Measurements from ENCODE around the gene NEK2. TPM values are rescaled to one million over a fixed set of nuclear protein-coding genes. Genes with fewer than 3 reads are reported as not detected.
"Not testable (repeated sequence)": the region's sequence is repeated elsewhere in the genome, so short reads cannot be mapped to it uniquely, and the experiment has no call there.

Gene NEK2
- total and polyA plus RNA-seq, 4 experiments from 2014 or later, result not detected

DNA sequence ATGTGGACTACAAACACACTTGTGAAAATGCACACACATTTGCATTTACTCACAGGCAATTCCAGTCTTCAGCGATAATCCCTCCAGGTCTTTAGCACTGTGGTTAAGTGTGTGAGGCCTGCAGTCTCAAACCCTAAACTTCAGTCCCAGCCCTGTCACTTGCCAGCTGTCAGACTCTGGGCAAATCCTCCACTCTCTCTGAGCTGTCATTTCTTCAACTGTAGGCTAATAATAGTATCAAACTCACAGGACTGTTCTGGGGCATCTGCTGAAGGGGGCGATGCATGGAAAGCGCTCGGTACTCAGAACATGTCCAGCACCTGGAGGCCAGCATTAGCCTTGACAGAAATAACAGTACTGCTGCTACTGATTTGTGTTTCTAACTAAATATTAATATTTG is 48.2 kb downstream of the NEK2 start:
- intact Hi-C loops (cut with micrococcal nuclease), result no loop called here
- peaks cover 9 to 18% (median 15%) of the 10 kb centered on the region in 4 donors for H3K4me1 Mint-ChIP-seq
- no peak for DNase-seq
- peaks cover 1 to 2% of the 10 kb centered on the region in 2 donors for H3K27me3 Mint-ChIP-seq
- H3K9me3 Mint-ChIP-seq, result no peaks in the 10 kb centered on the region
- Histone ChIP-seq H3K36me3 (ENCODE audit: insufficient read depth, low read length) (no peaks in the 10 kb centered on the region), H3K27ac (ENCODE audit: low read depth, low read length) (no peak overlapping the region), H3K4me3 (ENCODE audit: low read length in 2 of 2) (no peak overlapping the region), H3K27me3 (ENCODE audit: insufficient read depth, low read length) (no peaks in the 10 kb centered on the region), H3K4me1 (ENCODE audit: insufficient read depth, low read length) (peaks cover 11% of the 10 kb centered on the region), H3K9me3 (ENCODE audit: control insufficient read depth in 1 of 2, low read length in 2 of 2) (no peaks in the 10 kb centered on the region)
- H3K27ac Mint-ChIP-seq, result no peak overlapping the region
- POLR2A ChIA-PET (ENCODE audit: partially characterized antibody), result no interaction called here
- no peaks in the 10 kb centered on the region for H3K36me3 Mint-ChIP-seq
- H3K4me3 Mint-ChIP-seq, result no peak overlapping the region
- CTCF ChIA-PET (ENCODE audit: partially characterized antibody), result interaction anchor here (1.0 kb wide), 1 partner anchor 28 kb away, joined by 3 read pairs; no protein-coding TSS in a partner anchor

DNA sequence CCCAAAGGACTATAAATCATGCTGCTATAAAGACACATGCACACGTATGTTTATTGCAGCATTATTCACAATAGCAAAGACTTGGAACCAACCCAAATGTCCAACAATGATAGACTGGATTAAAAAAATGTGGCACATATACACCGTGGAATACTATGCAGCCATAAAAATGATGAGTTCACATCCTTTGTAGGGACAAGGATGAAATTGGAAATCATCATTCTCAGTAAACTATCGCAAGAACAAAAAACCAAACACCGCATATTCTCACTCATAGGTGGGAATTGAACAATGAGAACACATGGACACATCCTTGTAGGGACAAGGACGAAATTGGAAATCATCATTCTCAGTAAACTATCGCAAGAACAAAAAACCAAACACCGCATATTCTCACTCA is 49.6 kb downstream of the NEK2 start:
- H3K4me3 ChIP-seq (ENCODE audit: low read length in 2 of 2); H3K9me3 Mint-ChIP-seq; POLR2A ChIA-PET (ENCODE audit: partially characterized antibody); CTCF ChIA-PET (ENCODE audit: partially characterized antibody); H3K36me3 Mint-ChIP-seq; H3K27ac Mint-ChIP-seq; H3K27ac ChIP-seq (ENCODE audit: low read depth, low read length); H3K9me3 ChIP-seq (ENCODE audit: control insufficient read depth in 1 of 2, low read length in 2 of 2); H3K27me3 ChIP-seq (ENCODE audit: insufficient read depth, low read length); H3K27me3 Mint-ChIP-seq; H3K36me3 ChIP-seq (ENCODE audit: insufficient read depth, low read length); H3K4me3 Mint-ChIP-seq; DNase-seq: not testable (repeated sequence)
- peaks cover 9 to 18% (median 15%) of the 10 kb centered on the region in 4 donors for H3K4me1 Mint-ChIP-seq
- peaks cover 11% of the 10 kb centered on the region for H3K4me1 ChIP-seq (ENCODE audit: insufficient read depth, low read length)
- intact Hi-C loops (cut with micrococcal nuclease), result loop anchor here (1.0 kb wide), 2 partner anchors 49 to 111 kb away; no protein-coding TSS in a partner anchor

DNA sequence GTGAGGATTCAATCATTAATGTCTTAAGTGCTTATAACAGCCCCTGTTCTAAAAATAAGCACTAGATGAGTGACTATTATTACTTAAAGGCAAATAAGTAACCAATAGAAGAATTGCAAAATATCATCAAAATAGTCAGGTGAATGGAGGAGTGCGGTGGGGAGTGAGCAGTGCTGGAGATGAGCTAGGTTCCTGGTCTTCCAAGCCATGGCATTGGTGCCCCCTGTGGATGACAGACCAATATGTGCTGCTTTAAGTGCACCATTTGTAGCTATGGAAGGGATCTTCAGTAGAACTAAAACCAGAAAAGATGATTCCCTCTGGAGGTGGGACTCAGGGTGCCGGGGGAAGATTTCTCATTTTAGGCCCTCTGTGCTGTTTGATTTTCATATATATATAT is 50.4 kb downstream of the NEK2 start:
- intact Hi-C loops (cut with micrococcal nuclease), result loop anchor here (1.0 kb wide), 2 partner anchors 48 to 110 kb away; no protein-coding TSS in a partner anchor
- H3K27me3 ChIP-seq (ENCODE audit: insufficient read depth, low read length), result no peaks in the 10 kb centered on the region
- no peak overlapping the region for H3K27ac ChIP-seq (ENCODE audit: low read depth, low read length)
- H3K36me3 ChIP-seq (ENCODE audit: insufficient read depth, low read length), result no peaks in the 10 kb centered on the region
- no peak overlapping the region for H3K4me3 ChIP-seq (ENCODE audit: low read length in 2 of 2)
- CTCF ChIA-PET (ENCODE audit: partially characterized antibody), result interaction anchor here (0.7 to 2.4 kb wide), 8 partner anchors 18 to 301 kb away, joined by 3 to 8 read pairs (median 6); partner anchors contain the start of gene SLC30A1
- no peak overlapping the region for H3K27ac Mint-ChIP-seq
- peaks cover 9 to 18% (median 15%) of the 10 kb centered on the region in 4 donors for H3K4me1 Mint-ChIP-seq
- POLR2A ChIA-PET (ENCODE audit: partially characterized antibody), result interaction anchor here (1.1 kb wide), 1 partner anchor 46 kb away, joined by 4 read pairs; the partner anchor contains the start of gene SLC30A1
- peak in 4 of 5 donors; percentile 13 to 30 (median 19) for DNase-seq
- no peaks in the 10 kb centered on the region for H3K9me3 Mint-ChIP-seq
- no peaks in the 10 kb centered on the region for H3K36me3 Mint-ChIP-seq
- no peak overlapping the region for H3K4me3 Mint-ChIP-seq
- H3K27me3 Mint-ChIP-seq, result peaks cover 0 to 2% of the 10 kb centered on the region in 2 donors
- peaks cover 11% of the 10 kb centered on the region for H3K4me1 ChIP-seq (ENCODE audit: insufficient read depth, low read length)
- no peaks in the 10 kb centered on the region for H3K9me3 ChIP-seq (ENCODE audit: control insufficient read depth in 1 of 2, low read length in 2 of 2)

DNA sequence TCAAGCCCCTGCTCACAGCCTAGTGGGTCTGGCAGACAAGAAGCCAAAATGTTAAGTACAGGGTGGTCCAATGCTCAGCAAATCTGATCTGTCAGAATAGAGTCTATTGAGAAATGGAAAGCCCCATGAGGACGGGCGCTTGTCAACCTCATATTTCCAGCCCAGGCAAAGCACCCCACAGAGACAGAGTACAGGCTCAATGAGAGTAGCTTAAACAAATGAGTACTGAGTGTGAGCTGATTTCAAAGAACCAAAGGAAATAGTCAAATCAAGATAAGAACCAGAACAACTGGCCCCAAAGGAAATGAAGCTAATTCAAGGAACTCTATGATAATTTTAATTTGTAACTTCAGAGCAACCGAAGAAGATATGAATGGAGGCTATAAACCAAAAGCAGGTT is 51.9 kb downstream of the NEK2 start:
- Mint-ChIP-seq H3K27me3 (no peaks in the 10 kb centered on the region), H3K27ac (peak overlapping the region in 2 of 7 donors; percentile 32 to 43), H3K4me1 (peaks cover 9 to 18% (median 15%) of the 10 kb centered on the region in 4 donors), H3K4me3 (no peak overlapping the region), H3K9me3 (no peaks in the 10 kb centered on the region), H3K36me3 (no peaks in the 10 kb centered on the region)
- no peak overlapping the region for H3K4me3 ChIP-seq (ENCODE audit: low read length in 2 of 2)
- H3K27me3 ChIP-seq (ENCODE audit: insufficient read depth, low read length), result no peaks in the 10 kb centered on the region
- intact Hi-C loops (cut with micrococcal nuclease), result no loop called here
- no peak overlapping the region for H3K27ac ChIP-seq (ENCODE audit: low read depth, low read length)
- ChIA-PET POLR2A (ENCODE audit: partially characterized antibody) (no interaction called here), CTCF (ENCODE audit: partially characterized antibody) (interaction anchor here (0.8 to 2.4 kb wide), 2 partner anchors 20 to 45 kb away, joined by 3 to 8 read pairs; partner anchors contain the start of gene SLC30A1)
- H3K4me1 ChIP-seq (ENCODE audit: insufficient read depth, low read length), result peaks cover 11% of the 10 kb centered on the region
- no peak for DNase-seq
- H3K9me3 ChIP-seq (ENCODE audit: control insufficient read depth in 1 of 2, low read length in 2 of 2), result no peaks in the 10 kb centered on the region
- H3K36me3 ChIP-seq (ENCODE audit: insufficient read depth, low read length), result no peaks in the 10 kb centered on the region

DNA sequence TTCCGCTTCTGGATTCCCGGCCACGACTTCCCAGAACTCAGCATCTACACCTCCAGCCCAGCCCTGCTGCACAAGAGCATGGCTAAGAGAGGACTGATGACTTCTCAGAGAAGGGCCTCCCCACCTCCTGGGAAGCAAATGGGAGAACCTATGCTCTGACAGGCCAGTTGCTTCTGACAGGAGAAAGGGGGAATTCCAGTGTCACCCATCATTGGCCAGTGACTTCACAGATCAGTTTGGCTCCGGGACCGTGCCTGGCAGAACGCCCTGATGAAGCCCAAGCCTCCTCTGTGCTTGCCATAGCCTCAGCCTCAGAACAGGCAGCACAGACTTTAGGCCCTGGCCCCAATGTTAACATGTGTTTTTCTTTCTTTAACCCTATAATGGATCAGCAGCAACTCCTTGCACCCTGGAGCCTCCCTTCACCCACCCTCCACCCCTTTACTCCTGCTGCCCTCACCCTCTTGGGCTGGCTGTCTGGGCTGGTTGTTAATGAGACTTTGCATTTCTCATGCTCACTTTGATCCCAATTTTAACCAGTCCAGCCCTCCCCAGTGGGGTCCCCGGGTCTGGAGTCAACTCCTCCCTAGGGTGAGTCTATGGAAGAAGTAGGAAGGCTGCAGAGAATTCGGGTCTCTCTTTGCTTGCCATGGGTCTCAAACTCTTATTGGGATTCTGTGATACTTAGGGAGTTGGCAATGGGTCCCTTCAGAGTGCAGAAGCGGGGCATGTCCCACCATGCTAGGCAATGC is 53.8 kb downstream of the NEK2 start:
- intact Hi-C loops (cut with micrococcal nuclease), result no loop called here
- POLR2A ChIA-PET (ENCODE audit: partially characterized antibody), result no interaction called here
- Histone ChIP-seq H3K27me3 (ENCODE audit: insufficient read depth, low read length) (no peaks in the 10 kb centered on the region), H3K4me1 (ENCODE audit: insufficient read depth, low read length) (peaks cover 11% of the 10 kb centered on the region), H3K4me3 (ENCODE audit: low read length in 2 of 2) (no peak overlapping the region), H3K27ac (ENCODE audit: low read depth, low read length) (no peak overlapping the region), H3K36me3 (ENCODE audit: insufficient read depth, low read length) (no peaks in the 10 kb centered on the region), H3K9me3 (ENCODE audit: control insufficient read depth in 1 of 2, low read length in 2 of 2) (no peaks in the 10 kb centered on the region)
- Mint-ChIP-seq H3K27me3 (no peaks in the 10 kb centered on the region), H3K4me3 (no peak overlapping the region), H3K27ac (no peak overlapping the region), H3K36me3 (no peaks in the 10 kb centered on the region), H3K9me3 (no peaks in the 10 kb centered on the region), H3K4me1 (peaks cover 9 to 18% (median 15%) of the 10 kb centered on the region in 4 donors)
- CTCF ChIA-PET (ENCODE audit: partially characterized antibody), result no interaction called here
- no peak for DNase-seq

DNA sequence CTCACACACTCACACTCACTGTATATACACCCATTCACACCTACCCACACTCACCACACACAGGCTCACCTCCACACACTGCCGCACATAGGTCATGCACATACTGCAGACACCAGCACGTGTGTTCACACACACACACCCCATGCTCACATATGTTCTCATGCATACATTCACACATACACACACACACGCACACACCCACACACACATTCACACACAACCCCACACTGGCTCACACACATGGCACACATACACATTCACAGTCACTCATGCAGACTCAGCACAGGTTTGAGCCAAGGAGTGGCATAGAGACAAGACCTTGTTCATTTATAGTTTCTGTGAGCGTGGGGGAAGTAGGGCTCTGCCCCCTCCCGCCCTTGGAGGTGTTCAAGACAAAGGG is 55.3 kb downstream of the NEK2 start:
- Histone ChIP-seq H3K27ac (ENCODE audit: low read depth, low read length) (no peak overlapping the region), H3K4me1 (ENCODE audit: insufficient read depth, low read length) (peaks cover 11% of the 10 kb centered on the region), H3K9me3 (ENCODE audit: control insufficient read depth in 1 of 2, low read length in 2 of 2) (no peaks in the 10 kb centered on the region), H3K36me3 (ENCODE audit: insufficient read depth, low read length) (no peaks in the 10 kb centered on the region), H3K27me3 (ENCODE audit: insufficient read depth, low read length) (no peaks in the 10 kb centered on the region), H3K4me3 (ENCODE audit: low read length in 2 of 2) (no peak overlapping the region)
- H3K27me3 Mint-ChIP-seq, result no peaks in the 10 kb centered on the region
- H3K4me1 Mint-ChIP-seq, result peaks cover 9 to 18% (median 15%) of the 10 kb centered on the region in 4 donors
- H3K36me3 Mint-ChIP-seq, result no peaks in the 10 kb centered on the region
- POLR2A ChIA-PET (ENCODE audit: partially characterized antibody), result no interaction called here
- no peaks in the 10 kb centered on the region for H3K9me3 Mint-ChIP-seq
- intact Hi-C loops (cut with micrococcal nuclease), result no loop called here
- DNase-seq, result no peak
- CTCF ChIA-PET (ENCODE audit: partially characterized antibody), result interaction anchor here (0.8 kb wide), 1 partner anchor 36 kb away, joined by 3 read pairs; no protein-coding TSS in a partner anchor
- H3K4me3 Mint-ChIP-seq, result peak overlapping the region in 1 of 8 donors; percentile 7
- no peak overlapping the region for H3K27ac Mint-ChIP-seq

DNA sequence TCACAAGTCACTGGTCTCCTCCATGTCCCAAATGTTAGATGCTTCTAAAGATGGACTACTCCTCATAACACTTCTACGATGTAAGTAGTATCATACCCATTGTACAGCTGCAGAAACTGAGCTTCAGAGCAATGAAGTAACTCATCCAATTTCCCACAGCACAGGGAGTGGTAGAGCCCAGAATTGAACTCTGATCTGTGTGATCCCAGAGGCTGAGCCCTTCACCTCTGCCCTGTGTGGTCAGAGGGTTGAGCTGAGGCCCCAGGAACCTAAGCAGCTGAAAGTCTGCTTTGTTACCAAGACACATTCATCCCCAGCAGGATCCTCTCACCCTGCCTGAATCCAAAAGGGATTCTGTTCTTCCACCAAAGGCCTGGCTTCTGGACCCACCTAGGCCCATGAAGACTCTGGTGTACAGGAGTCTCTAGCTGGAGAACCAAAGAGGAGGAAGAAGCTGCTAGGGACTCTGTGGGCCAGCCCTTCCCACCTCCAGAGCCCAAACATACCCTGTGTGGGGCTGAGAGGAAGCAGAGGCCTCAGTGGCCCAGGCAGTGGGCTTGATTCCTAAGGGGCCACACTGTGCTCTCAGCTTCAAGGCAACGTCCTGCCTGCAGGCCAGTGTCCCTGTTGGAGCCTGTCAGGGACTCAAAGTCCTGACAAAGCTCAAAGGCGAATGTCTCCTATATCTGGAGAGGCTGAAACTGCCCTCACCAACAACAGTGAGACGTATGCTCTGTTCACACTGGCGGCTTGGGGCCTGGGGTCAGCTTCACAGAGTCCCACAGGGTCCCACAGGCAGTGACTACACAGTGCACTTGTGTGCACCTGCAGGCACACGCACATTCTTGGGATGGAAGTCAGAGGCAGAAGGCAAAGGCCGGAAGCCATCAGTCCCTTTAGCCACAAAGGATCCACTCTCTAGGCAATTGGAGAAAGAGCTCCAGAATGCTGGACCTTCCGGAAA is 56.1 kb downstream of the NEK2 start:
- no peaks in the 10 kb centered on the region for H3K36me3 Mint-ChIP-seq
- ChIA-PET CTCF (ENCODE audit: partially characterized antibody) (interaction anchor here (0.7 to 0.8 kb wide), 2 partner anchors 36 to 76 kb away, joined by 3 read pairs; no protein-coding TSS in a partner anchor), POLR2A (ENCODE audit: partially characterized antibody) (no interaction called here)
- no peak overlapping the region for H3K4me3 ChIP-seq (ENCODE audit: low read length in 2 of 2)
- no peak overlapping the region for H3K27ac ChIP-seq (ENCODE audit: low read depth, low read length)
- H3K9me3 ChIP-seq (ENCODE audit: control insufficient read depth in 1 of 2, low read length in 2 of 2), result no peaks in the 10 kb centered on the region
- H3K27ac Mint-ChIP-seq, result no peak overlapping the region
- no peak overlapping the region for H3K4me3 Mint-ChIP-seq
- no peaks in the 10 kb centered on the region for H3K36me3 ChIP-seq (ENCODE audit: insufficient read depth, low read length)
- no peaks in the 10 kb centered on the region for H3K9me3 Mint-ChIP-seq
- H3K4me1 ChIP-seq (ENCODE audit: insufficient read depth, low read length), result peaks cover 11% of the 10 kb centered on the region
- intact Hi-C loops (cut with micrococcal nuclease), result no loop called here
- H3K27me3 Mint-ChIP-seq, result no peaks in the 10 kb centered on the region
- no peaks in the 10 kb centered on the region for H3K27me3 ChIP-seq (ENCODE audit: insufficient read depth, low read length)
- peaks cover 9 to 17% (median 13%) of the 10 kb centered on the region in 4 donors for H3K4me1 Mint-ChIP-seq
- no peak for DNase-seq
